Liver (tissue), 9 donors: ENCODE results near the gene GLS. TPM values are rescaled to one million over a fixed set of nuclear protein-coding genes. Genes with fewer than 3 reads are reported as not detected.

Experiments used
- DNase-seq: peaks from one replicate; pipeline ENCODE4 v3.0.0-alpha.2; 2017; ENCODE audit warnings: low spot score
- H3K27ac ChIP-seq, 2 donors: one replicate each; pipeline ENCODE4 v1.7.0; 2013; ENCODE audit warnings: inconsistent platforms in 2 of 2, low read length in 2 of 2, control low read depth in 1 of 2, low read depth in 1 of 2, mild to moderate bottlenecking in 1 of 2
- H3K27me3 ChIP-seq, 4 donors: one replicate each; pipeline versions ENCODE4 v1.6.1 to v1.7.0; 2013; ENCODE audit warnings: low read length in 3 of 4, inconsistent platforms in 1 of 4, mild to moderate bottlenecking in 1 of 4, moderate library complexity in 1 of 4; ENCODE audit not compliant: control insufficient read depth in 4 of 4, insufficient read depth in 4 of 4
- H3K36me3 ChIP-seq, 4 donors: one replicate each; pipeline versions ENCODE4 v1.6.1 to v1.7.0; 2013; ENCODE audit warnings: low read length in 3 of 4, mild to moderate bottlenecking in 3 of 4, low read depth in 1 of 4, moderate library complexity in 1 of 4; ENCODE audit not compliant: control insufficient read depth in 4 of 4, insufficient read depth in 3 of 4
- H3K4me1 ChIP-seq, 4 donors: one replicate each; pipeline versions ENCODE4 v1.6.1 to v1.7.0; 2013; ENCODE audit warnings: low read length in 3 of 4, mild to moderate bottlenecking in 3 of 4, moderate library complexity in 1 of 4; ENCODE audit not compliant: control insufficient read depth in 4 of 4, insufficient read depth in 4 of 4
- H3K4me3 ChIP-seq, 3 donors: one replicate each; pipeline versions ENCODE4 v1.6.1 to v1.7.0; 2013; ENCODE audit warnings: low read length in 3 of 3, control low read depth in 1 of 3, low read depth in 1 of 3, mild to moderate bottlenecking in 1 of 3
- H3K9ac ChIP-seq, 2 donors: one replicate each; pipeline ENCODE4 v1.7.0; 2013; ENCODE audit warnings: low read length in 2 of 2, mild to moderate bottlenecking in 2 of 2, moderate library complexity in 2 of 2, control low read depth in 1 of 2, low read depth in 1 of 2
- H3K9me3 ChIP-seq, 4 donors: one replicate each; pipeline versions ENCODE4 v1.6.1 to v1.7.0; 2013; ENCODE audit warnings: low read length in 3 of 4; ENCODE audit not compliant: control insufficient read depth in 4 of 4
- EGR1 ChIP-seq, 2 donors: IDR thresholded peaks; 2 replicates each; pipeline ENCODE4 v1.6.1; 2016 to 2018; ENCODE audit warnings: antibody characterized with exemption in 2 of 2, low read depth in 2 of 2
- GABPA ChIP-seq, 2 donors: IDR thresholded peaks in 1 of 2; conservative IDR thresholded peaks in 1 of 2; 2 replicates each; pipeline ENCODE4 v1.6.1; 2016; ENCODE audit warnings: antibody characterized with exemption in 2 of 2, mild to moderate bottlenecking in 1 of 2, moderate library complexity in 1 of 2
- HNF4G ChIP-seq: IDR thresholded peaks from 2 replicates; pipeline ENCODE4 v1.6.1; 2016; ENCODE audit warnings: antibody characterized with exemption
- JUND ChIP-seq, 2 donors: IDR thresholded peaks; 2 replicates each; pipeline ENCODE4 v1.6.1; 2016; ENCODE audit warnings: antibody characterized with exemption in 2 of 2
- YY1 ChIP-seq: IDR thresholded peaks from 2 replicates; pipeline ENCODE4 v1.6.1; 2016; ENCODE audit warnings: antibody characterized with exemption, mild to moderate bottlenecking
- WGBS: extraction: QIAGEN DNeasy Blood & Tissue Kit; methylation state at CpG from one replicate; pipeline ENCODE4 v1.1.7; 2013; 5-methylcytosine and 5-hydroxymethylcytosine counted together
- polyA plus RNA-seq, 2 donors: library from polyadenylated mRNA; stranded (reverse) in 1 of 2; unstranded in 1 of 2; fragments of 200-250 nt in 1 of 2; fragments of >200 nt in 1 of 2; fragmentation: Nextera tagmentation in 1 of 2; extraction: Ambion mirVana in 1 of 2; gene quantifications; one replicate each; pipeline versions ENCODE4 v1.2.1 to v1.2.3, GENCODE V29; 2013 to 2015
- total RNA-seq, 2 donors: library from RNA; depleted of rRNA; stranded (reverse); fragments of >200 nt; gene quantifications; one replicate each; pipeline ENCODE4 v1.2.3, GENCODE V29; 2014
- TF ChIP-seq, protein P1 (sequence below): IDR thresholded peaks from 2 replicates; pipeline ENCODE4 v1.6.1; 2016; ENCODE audit warnings: antibody characterized with exemption
- TF ChIP-seq, protein P2 (sequence below): IDR thresholded peaks from 2 replicates; pipeline ENCODE4 v1.6.1; 2016; ENCODE audit warnings: antibody characterized with exemption
- TF ChIP-seq, protein P3 (sequence below): IDR thresholded peaks from 2 replicates; pipeline ENCODE4 v1.6.1; 2016; ENCODE audit warnings: antibody characterized with exemption, mild to moderate bottlenecking
- TF ChIP-seq, protein P4 (sequence below): fragments of 150-350 bp; IDR thresholded peaks from 2 replicates; pipeline ENCODE4 v1.5.1; 2017; ENCODE audit warnings: improper control_type of control experiment, low read depth, low read length; ENCODE audit not compliant: missing input control
- donor health status: healthy.
- donor health status: healthy.
- donor health status: healthy.
- donor health status: healthy.
- donor health status: healthy.

GLS gene
- total and polyA plus RNA-seq, 4 donors, result 4.3 to 38.6 (median 16.5) TPM

DNA sequence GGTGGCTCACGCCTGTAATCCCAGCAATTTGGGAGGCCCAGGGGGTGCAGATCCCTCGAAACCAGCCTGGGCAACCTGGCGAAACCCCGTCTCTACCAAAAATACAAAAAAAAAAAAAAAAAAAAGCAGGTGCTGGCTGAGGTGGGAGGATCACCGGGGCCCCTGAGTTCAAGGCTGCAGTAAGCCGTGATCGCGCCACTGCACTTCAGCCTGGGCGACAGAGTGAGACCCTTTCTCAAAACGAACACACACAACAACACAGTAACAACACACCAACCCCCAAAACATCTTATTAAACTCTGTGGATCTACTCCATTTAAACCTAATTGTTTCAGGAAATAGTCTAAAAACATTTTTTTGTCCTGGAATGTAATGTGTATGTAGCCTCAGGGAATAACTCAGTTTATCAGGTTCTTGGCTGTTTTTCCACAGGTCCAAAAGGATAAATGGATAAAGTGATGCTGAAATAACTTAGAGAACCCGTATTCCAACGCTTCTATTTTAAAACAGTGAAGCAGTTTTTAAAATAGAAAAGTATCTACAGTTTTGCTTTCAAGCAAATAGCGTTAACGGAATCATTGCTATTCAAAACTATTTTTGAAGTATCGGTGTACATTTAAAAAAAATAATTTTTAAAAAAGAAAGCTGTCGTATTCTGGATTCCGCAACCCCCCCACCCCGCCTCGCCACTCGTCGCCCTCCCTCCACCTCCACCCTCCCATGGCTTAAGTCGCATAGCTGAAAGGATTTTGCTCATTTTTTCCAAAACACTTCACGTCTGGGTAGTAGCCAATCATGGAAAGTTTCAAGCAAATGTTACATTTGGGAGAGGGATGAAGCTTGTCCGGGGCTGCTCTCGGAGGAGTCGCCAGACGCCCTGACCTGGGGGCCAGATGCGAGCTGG lies 895 bp upstream of the GLS start:
- DNase-seq, result no peak
- peak overlapping the region; percentile 66 to 84 for H3K9ac ChIP-seq
- WGBS, result 48% methylated on average over 28 of the region's 28 CpGs
- H3K27ac ChIP-seq, result peak overlapping the region; percentile 93 to 98
- no peaks in the 10 kb centered on the region for H3K36me3 ChIP-seq
- H3K4me3 ChIP-seq, result peak overlapping the region; percentile 79 to 96 (median 86)
- peaks cover 0 to 15% (median 7%) of the 10 kb centered on the region in 4 donors for H3K4me1 ChIP-seq
- H3K27me3 ChIP-seq, result no peaks in the 10 kb centered on the region
- TF ChIP-seq, protein P1, sequence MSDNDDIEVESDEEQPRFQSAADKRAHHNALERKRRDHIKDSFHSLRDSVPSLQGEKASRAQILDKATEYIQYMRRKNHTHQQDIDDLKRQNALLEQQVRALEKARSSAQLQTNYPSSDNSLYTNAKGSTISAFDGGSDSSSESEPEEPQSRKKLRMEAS, result no peak
- TF ChIP-seq JUND (IDR thresholded peaks at IDR 0.05) (no peak), GABPA (IDR thresholded peaks at IDR 0.05 in 1 of 2, conservative IDR thresholded peaks at IDR 0.05 in 1 of 2) (no peak), YY1 (no peak), HNF4G (no peak)
- TF ChIP-seq, protein P2, sequence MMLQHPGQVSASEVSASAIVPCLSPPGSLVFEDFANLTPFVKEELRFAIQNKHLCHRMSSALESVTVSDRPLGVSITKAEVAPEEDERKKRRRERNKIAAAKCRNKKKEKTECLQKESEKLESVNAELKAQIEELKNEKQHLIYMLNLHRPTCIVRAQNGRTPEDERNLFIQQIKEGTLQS, result no peak
- no peaks in the 10 kb centered on the region for H3K9me3 ChIP-seq

DNA sequence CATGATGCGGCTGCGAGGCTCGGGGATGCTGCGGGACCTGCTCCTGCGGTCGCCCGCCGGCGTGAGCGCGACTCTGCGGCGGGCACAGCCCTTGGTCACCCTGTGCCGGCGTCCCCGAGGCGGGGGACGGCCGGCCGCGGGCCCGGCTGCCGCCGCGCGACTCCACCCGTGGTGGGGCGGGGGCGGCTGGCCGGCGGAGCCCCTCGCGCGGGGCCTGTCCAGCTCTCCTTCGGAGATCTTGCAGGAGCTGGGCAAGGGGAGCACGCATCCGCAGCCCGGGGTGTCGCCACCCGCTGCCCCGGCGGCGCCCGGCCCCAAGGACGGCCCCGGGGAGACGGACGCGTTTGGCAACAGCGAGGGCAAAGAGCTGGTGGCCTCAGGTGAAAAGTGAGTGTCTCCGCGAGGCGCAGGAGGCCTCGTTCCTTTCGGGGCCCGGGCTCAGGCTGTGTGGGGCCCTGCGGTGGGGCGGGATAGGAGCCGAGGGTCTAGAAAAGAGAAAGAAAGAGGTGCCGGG lies 520 bp downstream of the GLS start:
- H3K9ac ChIP-seq, result peak overlapping the region in 1 of 2 donors; percentile 56
- H3K27me3 ChIP-seq, result no peaks in the 10 kb centered on the region
- peaks cover 0 to 15% (median 7%) of the 10 kb centered on the region in 4 donors for H3K4me1 ChIP-seq
- no peaks in the 10 kb centered on the region for H3K9me3 ChIP-seq
- no peak for DNase-seq
- H3K4me3 ChIP-seq, result peak overlapping the region; percentile 81 to 96 (median 84)
- WGBS, result 2% methylated on average over 60 of the region's 60 CpGs
- TF ChIP-seq EGR1 (IDR thresholded peaks at IDR 0.05; ENCODE audit: low read depth in 2 of 2), result no peak
- TF ChIP-seq, protein P3, sequence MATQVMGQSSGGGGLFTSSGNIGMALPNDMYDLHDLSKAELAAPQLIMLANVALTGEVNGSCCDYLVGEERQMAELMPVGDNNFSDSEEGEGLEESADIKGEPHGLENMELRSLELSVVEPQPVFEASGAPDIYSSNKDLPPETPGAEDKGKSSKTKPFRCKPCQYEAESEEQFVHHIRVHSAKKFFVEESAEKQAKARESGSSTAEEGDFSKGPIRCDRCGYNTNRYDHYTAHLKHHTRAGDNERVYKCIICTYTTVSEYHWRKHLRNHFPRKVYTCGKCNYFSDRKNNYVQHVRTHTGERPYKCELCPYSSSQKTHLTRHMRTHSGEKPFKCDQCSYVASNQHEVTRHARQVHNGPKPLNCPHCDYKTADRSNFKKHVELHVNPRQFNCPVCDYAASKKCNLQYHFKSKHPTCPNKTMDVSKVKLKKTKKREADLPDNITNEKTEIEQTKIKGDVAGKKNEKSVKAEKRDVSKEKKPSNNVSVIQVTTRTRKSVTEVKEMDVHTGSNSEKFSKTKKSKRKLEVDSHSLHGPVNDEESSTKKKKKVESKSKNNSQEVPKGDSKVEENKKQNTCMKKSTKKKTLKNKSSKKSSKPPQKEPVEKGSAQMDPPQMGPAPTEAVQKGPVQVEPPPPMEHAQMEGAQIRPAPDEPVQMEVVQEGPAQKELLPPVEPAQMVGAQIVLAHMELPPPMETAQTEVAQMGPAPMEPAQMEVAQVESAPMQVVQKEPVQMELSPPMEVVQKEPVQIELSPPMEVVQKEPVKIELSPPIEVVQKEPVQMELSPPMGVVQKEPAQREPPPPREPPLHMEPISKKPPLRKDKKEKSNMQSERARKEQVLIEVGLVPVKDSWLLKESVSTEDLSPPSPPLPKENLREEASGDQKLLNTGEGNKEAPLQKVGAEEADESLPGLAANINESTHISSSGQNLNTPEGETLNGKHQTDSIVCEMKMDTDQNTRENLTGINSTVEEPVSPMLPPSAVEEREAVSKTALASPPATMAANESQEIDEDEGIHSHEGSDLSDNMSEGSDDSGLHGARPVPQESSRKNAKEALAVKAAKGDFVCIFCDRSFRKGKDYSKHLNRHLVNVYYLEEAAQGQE, result no peak
- TF ChIP-seq, protein P4, sequence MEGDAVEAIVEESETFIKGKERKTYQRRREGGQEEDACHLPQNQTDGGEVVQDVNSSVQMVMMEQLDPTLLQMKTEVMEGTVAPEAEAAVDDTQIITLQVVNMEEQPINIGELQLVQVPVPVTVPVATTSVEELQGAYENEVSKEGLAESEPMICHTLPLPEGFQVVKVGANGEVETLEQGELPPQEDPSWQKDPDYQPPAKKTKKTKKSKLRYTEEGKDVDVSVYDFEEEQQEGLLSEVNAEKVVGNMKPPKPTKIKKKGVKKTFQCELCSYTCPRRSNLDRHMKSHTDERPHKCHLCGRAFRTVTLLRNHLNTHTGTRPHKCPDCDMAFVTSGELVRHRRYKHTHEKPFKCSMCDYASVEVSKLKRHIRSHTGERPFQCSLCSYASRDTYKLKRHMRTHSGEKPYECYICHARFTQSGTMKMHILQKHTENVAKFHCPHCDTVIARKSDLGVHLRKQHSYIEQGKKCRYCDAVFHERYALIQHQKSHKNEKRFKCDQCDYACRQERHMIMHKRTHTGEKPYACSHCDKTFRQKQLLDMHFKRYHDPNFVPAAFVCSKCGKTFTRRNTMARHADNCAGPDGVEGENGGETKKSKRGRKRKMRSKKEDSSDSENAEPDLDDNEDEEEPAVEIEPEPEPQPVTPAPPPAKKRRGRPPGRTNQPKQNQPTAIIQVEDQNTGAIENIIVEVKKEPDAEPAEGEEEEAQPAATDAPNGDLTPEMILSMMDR, result no peak
- TF ChIP-seq GABPA (IDR thresholded peaks at IDR 0.05 in 1 of 2, conservative IDR thresholded peaks at IDR 0.05 in 1 of 2), result no peak
- TF ChIP-seq, protein P2, result no peak
- no peaks in the 10 kb centered on the region for H3K36me3 ChIP-seq
- H3K27ac ChIP-seq, result peak overlapping the region; percentile 95 to 98
